ENCODE measurements around the gene GPR21.

Gene GPR21

GRCh38 chr9:122998448-122998847 lies 35.0 kb upstream of the GPR21 start:
- Histone ChIP-seq H3K4me1 (ENCODE audit: low read length) (no peaks in the 10 kb centered on the region), H3K9me2 (replicated peaks; ENCODE audit: insufficient read depth, low read length) (no peaks in the 10 kb centered on the region), H2AFZ (ENCODE audit: low read length) (no peak overlapping the region), H3F3A (ENCODE audit: insufficient read depth, low read length) (no peaks in the 10 kb centered on the region), H4K20me1 (ENCODE audit: insufficient read depth, low read length) (no peaks in the 10 kb centered on the region), H3K36me3 (replicated peaks; ENCODE audit: insufficient read depth, low read length) (no peaks in the 10 kb centered on the region), H3K27ac (ENCODE audit: low read length) (no peak overlapping the region), H3K4me3 (ENCODE audit: low read length) (no peak overlapping the region), H3K9me3 (replicated peaks; ENCODE audit: insufficient read depth, low read length) (no peaks in the 10 kb centered on the region), H3K79me2 (ENCODE audit: low read length) (no peaks in the 10 kb centered on the region), H3K4me2 (ENCODE audit: low read depth, low read length) (no peak overlapping the region), H3K27me3 (replicated peaks; ENCODE audit: insufficient read depth, low read length) (no peaks in the 10 kb centered on the region), H3K9ac (ENCODE audit: low read length) (no peak overlapping the region)
- TF ChIP-seq CTCF (IDR thresholded peaks at IDR 0.05; ENCODE audit: low read length) (no peak), EZH2phosphoT487 (IDR thresholded peaks at IDR 0.05; ENCODE audit: low read length) (no peak), EZH2 (optimal IDR thresholded peaks at IDR 0.05; ENCODE audit: low read depth, low read length) (no peak)
- no peak for DNase-seq

- Histone ChIP-seq H3K4me1 (ENCODE audit: low read length) (no peaks in the 10 kb centered on the region), H2AFZ (ENCODE audit: low read length) (no peak overlapping the region), H3K79me2 (ENCODE audit: low read length) (no peaks in the 10 kb centered on the region), H3K27ac (ENCODE audit: low read length) (no peak overlapping the region), H3K9me3 (replicated peaks; ENCODE audit: insufficient read depth, low read length) (no peaks in the 10 kb centered on the region), H3K27me3 (replicated peaks; ENCODE audit: insufficient read depth, low read length) (no peaks in the 10 kb centered on the region), H4K20me1 (ENCODE audit: insufficient read depth, low read length) (no peaks in the 10 kb centered on the region), H3F3A (ENCODE audit: insufficient read depth, low read length) (no peaks in the 10 kb centered on the region), H3K36me3 (replicated peaks; ENCODE audit: insufficient read depth, low read length) (no peaks in the 10 kb centered on the region), H3K9me2 (replicated peaks; ENCODE audit: insufficient read depth, low read length) (no peaks in the 10 kb centered on the region), H3K4me3 (ENCODE audit: low read length) (no peak overlapping the region), H3K4me2 (ENCODE audit: low read depth, low read length) (no peak overlapping the region), H3K9ac (ENCODE audit: low read length) (no peak overlapping the region)
- TF ChIP-seq EZH2phosphoT487 (IDR thresholded peaks at IDR 0.05; ENCODE audit: low read length) (no peak), EZH2 (optimal IDR thresholded peaks at IDR 0.05; ENCODE audit: low read depth, low read length) (no peak), CTCF (IDR thresholded peaks at IDR 0.05; ENCODE audit: low read length) (no peak)
- no peak for DNase-seq
These were observed 32.9 kb upstream of the GPR21 start for GRCh38 chr9:123000371-123001068.

GRCh38 chr9:123002754-123003153 lies 30.7 kb upstream of the GPR21 start:
- TF ChIP-seq EZH2 (optimal IDR thresholded peaks at IDR 0.05; ENCODE audit: low read depth, low read length) (no peak), CTCF (IDR thresholded peaks at IDR 0.05; ENCODE audit: low read length) (no peak), EZH2phosphoT487 (IDR thresholded peaks at IDR 0.05; ENCODE audit: low read length) (no peak)
- Histone ChIP-seq H3K4me3 (ENCODE audit: low read length) (no peak overlapping the region), H2AFZ (ENCODE audit: low read length) (no peak overlapping the region)

More at GRCh38 chr9:123002754-123003153, 30.7 kb upstream of the GPR21 start:
- H3K9me3 ChIP-seq (replicated peaks; ENCODE audit: insufficient read depth, low read length) = no peaks in the 10 kb centered on the region
- H3K4me2 ChIP-seq (ENCODE audit: low read depth, low read length) = no peak overlapping the region
- H3K27me3 ChIP-seq (replicated peaks; ENCODE audit: insufficient read depth, low read length) = no peaks in the 10 kb centered on the region
- H3K9me2 ChIP-seq (replicated peaks; ENCODE audit: insufficient read depth, low read length) = no peaks in the 10 kb centered on the region
- H3F3A ChIP-seq (ENCODE audit: insufficient read depth, low read length) = no peaks in the 10 kb centered on the region
- no peaks in the 10 kb centered on the region for H3K4me1 ChIP-seq (ENCODE audit: low read length)
- H3K27ac ChIP-seq (ENCODE audit: low read length) = no peak overlapping the region
- no peaks in the 10 kb centered on the region for H3K79me2 ChIP-seq (ENCODE audit: low read length)
- H3K36me3 ChIP-seq (replicated peaks; ENCODE audit: insufficient read depth, low read length) = no peaks in the 10 kb centered on the region
- H4K20me1 ChIP-seq (ENCODE audit: insufficient read depth, low read length) = no peaks in the 10 kb centered on the region
- no peak overlapping the region for H3K9ac ChIP-seq (ENCODE audit: low read length)
- DNase-seq = no peak

All from MM.1S (cell line).